SK-N-MC (cell line): ENCODE results near the gene PODN.

Experiments used
- EZH2 ChIP-seq: fragments of 200-600 bp; sonication (generic); IDR thresholded peaks from one replicate; pipeline ENCODE4 v1.6.1; 2017; ENCODE audit warnings: antibody characterized with exemption
- POLR2AphosphoS5 ChIP-seq: IDR thresholded peaks from 2 replicates; pipeline ENCODE4 v1.6.1; 2012; ENCODE audit warnings: mild to moderate bottlenecking, low read depth, low read length, borderline replicate concordance

DNA sequence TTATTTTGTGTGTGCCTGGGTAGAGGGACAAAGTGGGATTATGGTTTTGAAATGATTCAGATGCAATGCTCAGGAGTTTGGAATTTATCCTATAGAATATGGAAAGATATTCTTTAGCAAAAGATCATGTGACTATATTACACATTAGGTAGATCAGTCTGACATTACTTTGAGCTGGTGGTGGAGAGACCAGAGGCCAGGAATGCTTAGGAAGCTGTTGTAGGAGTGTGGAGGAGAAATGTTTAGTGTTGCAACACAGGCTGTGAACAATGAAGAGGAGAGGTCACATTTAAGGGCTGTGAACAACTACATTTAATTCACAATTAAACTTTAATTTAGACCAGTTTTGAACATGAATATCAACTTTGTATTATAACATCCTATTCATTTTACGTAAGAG, 45.3 kb upstream of the PODN start:
- TF ChIP-seq POLR2AphosphoS5 (no peak), EZH2 (no peak)
